ENCODE measurements around the gene FOXP4. TPM values are rescaled to one million over a fixed set of nuclear protein-coding genes. Genes with fewer than 3 reads are reported as not detected.

The FOXP4 gene
- polyA plus RNA-seq, 1 of the 3 experiments (the other 2 are of a cell fraction) = 7.3 TPM

DNA sequence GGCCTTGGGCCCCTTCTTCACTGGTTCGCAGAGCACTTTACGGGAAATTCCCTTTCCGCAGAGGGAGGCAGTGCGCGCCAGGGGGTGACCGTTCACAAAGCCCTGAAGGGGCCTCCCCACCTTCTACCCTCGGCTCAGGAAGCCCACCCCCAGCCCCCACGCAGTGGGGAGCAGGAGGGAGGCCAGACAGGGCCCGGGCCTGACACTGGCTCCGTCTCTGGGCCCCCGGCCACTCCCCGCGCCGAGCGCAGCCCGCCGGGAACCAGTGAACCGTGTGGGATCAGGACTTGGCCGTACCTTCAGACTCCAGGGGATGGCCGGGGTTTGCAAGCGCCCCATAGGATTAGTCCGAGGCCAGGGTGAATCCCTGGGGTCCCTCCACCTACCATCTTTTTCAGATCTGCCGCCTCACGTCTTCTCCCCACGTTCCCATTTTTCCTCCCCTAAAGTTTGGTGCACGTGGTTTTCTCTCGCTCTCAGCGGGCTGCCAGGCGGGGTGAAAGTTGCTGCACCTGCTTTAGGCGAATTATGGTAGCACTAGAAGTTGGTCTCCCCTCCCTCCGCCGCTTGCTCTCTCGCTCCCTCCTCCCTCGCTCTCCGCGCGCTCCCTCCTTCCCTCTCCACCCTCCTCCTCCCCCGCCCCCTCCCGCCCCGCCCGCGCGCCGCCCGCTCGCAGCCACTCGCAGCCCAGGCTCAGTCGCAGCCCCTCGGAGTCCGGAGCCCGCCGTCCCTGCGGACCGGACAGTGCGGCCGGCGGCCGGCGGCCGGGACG is at the start of gene FOXP4 (continued):
- TF ChIP-seq, protein P1, sequence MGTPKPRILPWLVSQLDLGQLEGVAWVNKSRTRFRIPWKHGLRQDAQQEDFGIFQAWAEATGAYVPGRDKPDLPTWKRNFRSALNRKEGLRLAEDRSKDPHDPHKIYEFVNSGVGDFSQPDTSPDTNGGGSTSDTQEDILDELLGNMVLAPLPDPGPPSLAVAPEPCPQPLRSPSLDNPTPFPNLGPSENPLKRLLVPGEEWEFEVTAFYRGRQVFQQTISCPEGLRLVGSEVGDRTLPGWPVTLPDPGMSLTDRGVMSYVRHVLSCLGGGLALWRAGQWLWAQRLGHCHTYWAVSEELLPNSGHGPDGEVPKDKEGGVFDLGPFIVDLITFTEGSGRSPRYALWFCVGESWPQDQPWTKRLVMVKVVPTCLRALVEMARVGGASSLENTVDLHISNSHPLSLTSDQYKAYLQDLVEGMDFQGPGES (IDR thresholded peaks at IDR 0.05; ENCODE audit: low read depth, low read length) = no peak
- TF ChIP-seq POLR2AphosphoS5 (IDR thresholded peaks at IDR 0.05; ENCODE audit: low read depth, low read length) (no peak), RAD21 (IDR thresholded peaks at IDR 0.05; ENCODE audit: low read length) (no peak), CHD2 (IDR thresholded peaks at IDR 0.05; ENCODE audit: low read length, partially characterized antibody) (peak; percentile 55), RFX5 (IDR thresholded peaks at IDR 0.05; ENCODE audit: low read length) (no peak), GABPA (IDR thresholded peaks at IDR 0.05; ENCODE audit: low read depth) (no peak), RXRA (IDR thresholded peaks at IDR 0.05; ENCODE audit: borderline replicate concordance, low read depth) (no peak), GATA2 (CRISPR knock-in tag; IDR thresholded peaks at IDR 0.05) (no peak), PBX3 (IDR thresholded peaks at IDR 0.05) (no peak)
- TF ChIP-seq, protein P2, sequence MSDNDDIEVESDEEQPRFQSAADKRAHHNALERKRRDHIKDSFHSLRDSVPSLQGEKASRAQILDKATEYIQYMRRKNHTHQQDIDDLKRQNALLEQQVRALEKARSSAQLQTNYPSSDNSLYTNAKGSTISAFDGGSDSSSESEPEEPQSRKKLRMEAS (IDR thresholded peaks at IDR 0.05; ENCODE audit: low read depth) = peak; percentile 97
- TF ChIP-seq, protein P3, sequence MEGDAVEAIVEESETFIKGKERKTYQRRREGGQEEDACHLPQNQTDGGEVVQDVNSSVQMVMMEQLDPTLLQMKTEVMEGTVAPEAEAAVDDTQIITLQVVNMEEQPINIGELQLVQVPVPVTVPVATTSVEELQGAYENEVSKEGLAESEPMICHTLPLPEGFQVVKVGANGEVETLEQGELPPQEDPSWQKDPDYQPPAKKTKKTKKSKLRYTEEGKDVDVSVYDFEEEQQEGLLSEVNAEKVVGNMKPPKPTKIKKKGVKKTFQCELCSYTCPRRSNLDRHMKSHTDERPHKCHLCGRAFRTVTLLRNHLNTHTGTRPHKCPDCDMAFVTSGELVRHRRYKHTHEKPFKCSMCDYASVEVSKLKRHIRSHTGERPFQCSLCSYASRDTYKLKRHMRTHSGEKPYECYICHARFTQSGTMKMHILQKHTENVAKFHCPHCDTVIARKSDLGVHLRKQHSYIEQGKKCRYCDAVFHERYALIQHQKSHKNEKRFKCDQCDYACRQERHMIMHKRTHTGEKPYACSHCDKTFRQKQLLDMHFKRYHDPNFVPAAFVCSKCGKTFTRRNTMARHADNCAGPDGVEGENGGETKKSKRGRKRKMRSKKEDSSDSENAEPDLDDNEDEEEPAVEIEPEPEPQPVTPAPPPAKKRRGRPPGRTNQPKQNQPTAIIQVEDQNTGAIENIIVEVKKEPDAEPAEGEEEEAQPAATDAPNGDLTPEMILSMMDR (IDR thresholded peaks at IDR 0.05) = no peak

DNA sequence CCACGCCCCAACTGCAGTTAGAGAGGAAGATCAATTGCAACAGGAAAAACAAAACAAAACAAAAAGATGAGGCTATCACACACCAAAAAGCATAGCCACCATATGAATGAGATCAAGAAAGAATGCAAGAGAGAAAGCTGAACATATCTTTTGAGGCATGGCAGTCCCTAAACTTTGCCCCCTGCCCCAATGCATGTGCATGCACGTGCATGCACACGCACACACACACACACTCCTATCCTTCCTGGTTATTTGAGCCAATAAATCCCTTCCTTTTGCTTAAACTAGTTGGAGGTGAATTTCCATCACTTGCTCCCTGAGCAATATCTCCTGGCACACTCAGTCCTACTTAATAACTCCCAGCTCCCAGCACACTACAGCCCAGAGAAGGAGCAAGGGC is 48.6 kb upstream of the FOXP4 start:
- no peak for DNase-seq
- Histone ChIP-seq H3K4me3 (ENCODE audit: low read depth in 2 of 2, low read length in 1 of 2) (no peak overlapping the region), H3F3A (replicated peaks; ENCODE audit: insufficient read depth) (peaks cover 3% of the 10 kb centered on the region), H3K9me3 (no peaks in the 10 kb centered on the region), H3K4me1 (ENCODE audit: control insufficient read depth in 1 of 2, insufficient read depth in 2 of 2, low read depth in 1 of 2, low read length in 1 of 2) (no peaks in the 10 kb centered on the region; a peak in 1 of 4 replicates), H3K4me2 (no peak overlapping the region), H2AFZ (ENCODE audit: low read depth) (no peak overlapping the region), H3K9me2 (no peaks in the 10 kb centered on the region), H3K27me3 (ENCODE audit: insufficient read depth) (no peaks in the 10 kb centered on the region), H4K20me1 (ENCODE audit: insufficient read depth) (no peaks in the 10 kb centered on the region), H3K27ac (ENCODE audit: low read depth in 2 of 2, low read length in 1 of 2) (no peak overlapping the region), H3K79me2 (ENCODE audit: insufficient read depth) (no peaks in the 10 kb centered on the region), H3K9ac (no peak overlapping the region), H3K36me3 (replicated peaks in 1 of 2; ENCODE audit: control insufficient read depth in 1 of 2, insufficient read depth in 2 of 2, low read length in 1 of 2) (no peaks in the 10 kb centered on the region)
- TF ChIP-seq YY1 (IDR thresholded peaks at IDR 0.05; ENCODE audit: low read depth) (no peak), TEAD4 (IDR thresholded peaks at IDR 0.05; ENCODE audit: borderline replicate concordance, insufficient read depth) (no peak)
- ChIA-PET CTCF (interaction anchor here (1.1 to 1.9 kb wide), 2 partner anchors 10 to 94 kb away, joined by 4 to 5 read pairs; no protein-coding TSS in a partner anchor), POLR2A (no interaction called here)
- 90% methylated on average over 3 of the region's 3 CpGs for WGBS (ENCODE audit: low lambda C conversion rate)
